ENCODE results near the gene WHRN. TPM values are rescaled to one million over a fixed set of nuclear protein-coding genes. Genes with fewer than 3 reads are reported as not detected.

The WHRN gene
- total and polyA plus RNA-seq, 2 donors from 2014 or later = 4.4 to 14.8 TPM

GRCh38 chr9:114362394-114362793, 142.9 kb downstream of the WHRN start:
- H3K4me3 ChIP-seq (ENCODE audit: low read length in 3 of 3) = no peak overlapping the region
- no peak for TF ChIP-seq CTCF (IDR thresholded peaks at IDR 0.05; ENCODE audit: borderline replicate concordance, extremely low read depth, insufficient read depth)
- no peaks in the 10 kb centered on the region for H3K9me3 ChIP-seq (ENCODE audit: control insufficient read depth in 2 of 3, insufficient read depth in 1 of 3, low read length in 3 of 3)
- peaks cover 7 to 43% (median 22%) of the 10 kb centered on the region in 3 donors for H3K36me3 ChIP-seq (ENCODE audit: control insufficient read depth in 2 of 3, insufficient read depth in 3 of 3, low read length in 3 of 3)
- no peak overlapping the region for H3K9ac ChIP-seq (ENCODE audit: low read length in 3 of 3)
- DNase-seq (peak in 1 of 5 donors; percentile 51), FAIRE-seq (no peak)
- intact Hi-C loops (cut with DNase I) = no loop called here
- no peak overlapping the region for H3K27ac ChIP-seq (ENCODE audit: low read depth in 2 of 2, low read length in 2 of 2)
- H3K27me3 ChIP-seq (ENCODE audit: control insufficient read depth, insufficient read depth, low read length) = no peaks in the 10 kb centered on the region
- H3K4me1 ChIP-seq (ENCODE audit: control insufficient read depth in 2 of 3, insufficient read depth in 2 of 3, low read depth in 1 of 3, low read length in 3 of 3) = no peaks in the 10 kb centered on the region

GRCh38 chr9:114361542-114361941, 143.7 kb downstream of the WHRN start:
- H3K36me3 ChIP-seq (ENCODE audit: control insufficient read depth in 2 of 3, insufficient read depth in 3 of 3, low read length in 3 of 3) = peaks cover 11 to 47% (median 25%) of the 10 kb centered on the region in 3 donors
- FAIRE-seq (no peak), DNase-seq (peak in 1 of 5 donors; percentile 62)
- TF ChIP-seq CTCF (IDR thresholded peaks at IDR 0.05; ENCODE audit: borderline replicate concordance, extremely low read depth, insufficient read depth) = no peak
- intact Hi-C loops (cut with DNase I) = no loop called here
- H3K27me3 ChIP-seq (ENCODE audit: control insufficient read depth, insufficient read depth, low read length) = no peaks in the 10 kb centered on the region
- H3K9me3 ChIP-seq (ENCODE audit: control insufficient read depth in 2 of 3, insufficient read depth in 1 of 3, low read length in 3 of 3) = no peaks in the 10 kb centered on the region
- no peaks in the 10 kb centered on the region for H3K4me1 ChIP-seq (ENCODE audit: control insufficient read depth in 2 of 3, insufficient read depth in 2 of 3, low read depth in 1 of 3, low read length in 3 of 3)
- no peak overlapping the region for H3K4me3 ChIP-seq (ENCODE audit: low read length in 3 of 3)
- H3K9ac ChIP-seq (ENCODE audit: low read length in 3 of 3) = no peak overlapping the region
- H3K27ac ChIP-seq (ENCODE audit: low read depth in 2 of 2, low read length in 2 of 2) = no peak overlapping the region

- no peaks in the 10 kb centered on the region for H3K4me1 ChIP-seq (ENCODE audit: control insufficient read depth in 2 of 3, insufficient read depth in 2 of 3, low read depth in 1 of 3, low read length in 3 of 3)
- H3K4me3 ChIP-seq (ENCODE audit: low read length in 3 of 3) = no peak overlapping the region
- no peak for TF ChIP-seq CTCF (IDR thresholded peaks at IDR 0.05; ENCODE audit: borderline replicate concordance, extremely low read depth, insufficient read depth)
- H3K27me3 ChIP-seq (ENCODE audit: control insufficient read depth, insufficient read depth, low read length) = no peaks in the 10 kb centered on the region
- peaks cover 9 to 53% (median 25%) of the 10 kb centered on the region in 3 donors for H3K36me3 ChIP-seq (ENCODE audit: control insufficient read depth in 2 of 3, insufficient read depth in 3 of 3, low read length in 3 of 3)
- H3K9me3 ChIP-seq (ENCODE audit: control insufficient read depth in 2 of 3, insufficient read depth in 1 of 3, low read length in 3 of 3) = no peaks in the 10 kb centered on the region
- peak in 1 of 5 donors; percentile 59 for DNase-seq
- FAIRE-seq = no peak
- intact Hi-C loops (cut with DNase I) = no loop called here
- H3K9ac ChIP-seq (ENCODE audit: low read length in 3 of 3) = no peak overlapping the region
- H3K27ac ChIP-seq (ENCODE audit: low read depth in 2 of 2, low read length in 2 of 2) = no peak overlapping the region
Measured at GRCh38 chr9:114359801-114360200, 145.5 kb downstream of the WHRN start.

GRCh38 chr9:114357911-114358328, 147.4 kb downstream of the WHRN start:
- peaks cover 9 to 48% (median 20%) of the 10 kb centered on the region in 3 donors for H3K36me3 ChIP-seq (ENCODE audit: control insufficient read depth in 2 of 3, insufficient read depth in 3 of 3, low read length in 3 of 3)
- FAIRE-seq (no peak), DNase-seq (peak in 1 of 5 donors; percentile 60)
- no peak overlapping the region for H3K4me3 ChIP-seq (ENCODE audit: low read length in 3 of 3)
- no peak overlapping the region for H3K27ac ChIP-seq (ENCODE audit: low read depth in 2 of 2, low read length in 2 of 2)
- no peaks in the 10 kb centered on the region for H3K9me3 ChIP-seq (ENCODE audit: control insufficient read depth in 2 of 3, insufficient read depth in 1 of 3, low read length in 3 of 3)
- no peaks in the 10 kb centered on the region for H3K27me3 ChIP-seq (ENCODE audit: control insufficient read depth, insufficient read depth, low read length)
- no peak overlapping the region for H3K9ac ChIP-seq (ENCODE audit: low read length in 3 of 3)
- TF ChIP-seq CTCF (IDR thresholded peaks at IDR 0.05; ENCODE audit: borderline replicate concordance, extremely low read depth, insufficient read depth) = no peak
- intact Hi-C loops (cut with DNase I) = no loop called here
- H3K4me1 ChIP-seq (ENCODE audit: control insufficient read depth in 2 of 3, insufficient read depth in 2 of 3, low read depth in 1 of 3, low read length in 3 of 3) = no peaks in the 10 kb centered on the region

Data from kidney (tissue), 14 donors.